ENCODE results near the gene CYP4F22.
"Not testable (repeated sequence)": the region's sequence is repeated elsewhere in the genome, so short reads cannot be mapped to it uniquely, and the experiment has no call there.

Gene CYP4F22

DNA sequence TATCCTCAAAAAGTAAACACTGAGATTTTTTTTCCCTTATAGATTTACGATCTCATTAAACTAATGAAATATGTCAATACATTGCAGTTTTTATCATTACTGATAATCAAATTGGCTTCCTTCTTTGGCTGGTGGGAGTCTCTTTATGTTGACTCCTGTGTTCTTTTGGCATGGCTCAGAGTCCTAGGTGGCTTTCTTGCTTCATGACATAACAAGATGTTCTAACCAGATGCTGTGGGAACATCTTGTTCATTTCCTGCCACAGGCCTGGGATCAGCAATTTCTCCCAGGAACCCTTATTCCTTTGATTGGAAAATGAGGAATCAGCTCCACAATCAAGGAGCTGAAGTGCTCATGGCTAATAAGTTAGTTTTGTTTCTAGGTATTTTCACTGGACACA is 13.2 kb upstream of the CYP4F22 start:
- no peak for DNase-seq

DNA sequence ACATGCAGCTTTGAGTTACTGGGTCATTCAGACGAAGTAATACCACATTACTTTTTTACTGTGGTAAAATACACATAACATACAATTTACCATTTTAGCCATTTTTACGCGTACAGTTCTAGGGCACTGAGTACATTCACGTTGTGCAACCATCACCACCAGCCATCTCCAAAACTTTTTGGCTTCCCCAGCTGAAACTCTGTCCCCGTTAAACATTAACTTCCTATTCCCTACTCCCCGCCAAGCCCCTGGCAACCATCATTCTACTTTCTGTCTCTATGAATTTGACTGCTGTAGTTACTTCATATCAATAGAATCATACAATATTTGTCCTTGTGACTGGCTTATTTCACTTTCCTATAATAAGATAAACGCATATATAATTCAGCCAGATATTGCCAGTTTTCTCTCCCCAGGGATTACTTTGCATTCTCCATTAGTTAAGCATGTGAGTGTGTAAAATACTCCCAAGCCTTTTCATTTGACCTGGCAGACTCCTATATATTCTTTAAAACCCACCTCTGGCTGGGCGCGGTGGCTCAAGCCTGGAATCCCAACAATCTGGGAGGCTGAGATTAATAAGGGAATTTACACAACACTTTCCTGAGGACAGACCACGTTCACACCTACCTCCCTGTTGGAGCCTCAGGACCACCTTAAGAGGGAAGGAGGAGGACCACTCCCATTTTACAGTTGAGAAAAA is 10.0 kb upstream of the CYP4F22 start:
- DNase-seq = no peak

DNA sequence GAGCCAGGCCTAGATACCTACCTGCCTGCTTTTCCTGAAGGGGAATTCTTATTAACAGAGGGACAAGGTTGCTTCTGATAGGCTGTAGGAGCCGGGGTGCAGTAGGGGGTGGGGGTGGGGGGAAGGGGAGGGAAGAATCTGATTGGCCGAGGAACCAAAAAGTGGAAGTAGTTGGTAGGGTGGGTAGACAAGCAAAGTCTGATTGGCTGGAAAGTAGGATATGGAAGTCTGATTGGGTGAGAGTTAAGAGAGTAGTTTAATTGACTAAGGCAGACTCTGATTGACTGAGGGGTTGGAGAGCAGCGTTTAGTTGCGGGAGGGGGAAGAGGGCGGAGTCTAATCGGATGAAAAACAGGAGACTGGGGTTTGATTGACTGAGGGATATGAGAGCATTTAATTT is 9.4 kb upstream of the CYP4F22 start:
- no peak for DNase-seq

DNA sequence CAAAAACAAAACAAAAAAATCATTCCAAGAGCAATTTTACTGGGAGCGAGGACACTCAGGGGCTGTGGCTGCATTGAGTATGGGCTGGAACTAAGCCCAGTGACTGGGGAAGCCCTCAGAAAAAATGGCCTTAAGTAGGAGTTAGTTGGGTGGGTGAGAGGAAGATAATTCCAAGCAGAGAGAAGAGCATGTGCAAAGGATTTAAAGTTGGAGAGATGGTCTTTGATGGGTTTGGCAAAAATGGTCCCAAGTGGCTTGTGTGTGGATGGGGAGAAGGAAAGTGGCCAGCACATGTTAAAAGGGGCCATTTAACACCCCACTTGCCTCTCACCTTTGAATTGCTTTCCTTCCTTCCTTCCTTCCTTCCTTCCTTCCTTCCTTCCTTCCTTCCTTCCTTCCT is 6.7 kb upstream of the CYP4F22 start:
- DNase-seq = no peak

DNA sequence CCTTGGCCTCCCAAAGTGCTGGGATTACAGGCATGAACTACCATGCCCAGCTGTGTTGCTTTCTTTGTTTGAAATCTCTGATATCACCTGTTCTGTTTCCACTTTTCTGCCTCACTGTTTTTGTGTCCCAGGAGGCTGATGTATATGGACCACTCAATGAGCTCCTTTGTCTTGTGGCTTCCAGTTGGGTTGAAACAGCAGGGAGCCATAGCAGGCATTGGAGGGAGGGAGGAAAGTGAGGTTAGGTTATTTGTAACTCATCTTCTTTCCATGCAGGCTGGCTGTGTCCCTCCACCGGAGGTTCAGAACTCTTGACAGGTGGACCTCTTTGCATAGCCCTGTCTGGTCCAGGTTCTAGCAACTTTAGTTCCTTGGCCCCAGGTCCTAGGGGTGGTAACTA is 6.1 kb upstream of the CYP4F22 start:
- no peak for DNase-seq

DNA sequence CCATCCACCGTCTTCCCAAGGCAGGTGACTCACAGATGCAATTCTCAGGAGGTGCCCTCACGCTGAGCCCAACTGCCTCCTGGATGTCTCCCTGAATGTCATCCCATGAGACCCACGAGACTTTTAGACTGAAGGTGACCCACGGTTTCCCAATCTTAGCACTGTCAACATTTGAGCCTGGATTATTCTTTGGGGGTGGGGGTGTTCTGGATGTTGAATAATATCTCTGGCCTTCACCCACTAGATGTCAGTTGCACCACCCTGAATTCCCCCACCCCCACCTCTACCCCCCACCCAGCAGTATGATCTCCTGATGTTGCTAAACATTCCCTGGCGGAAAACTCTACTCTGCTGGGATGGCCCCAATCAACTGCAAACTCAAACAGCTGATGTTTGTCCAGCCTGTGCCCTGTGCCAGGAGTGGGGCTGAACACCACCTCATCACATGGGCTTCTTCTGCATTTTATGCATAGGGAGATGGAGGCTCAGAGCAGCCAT is 2.2 kb upstream of the CYP4F22 start:
- DNase-seq = no peak

DNA sequence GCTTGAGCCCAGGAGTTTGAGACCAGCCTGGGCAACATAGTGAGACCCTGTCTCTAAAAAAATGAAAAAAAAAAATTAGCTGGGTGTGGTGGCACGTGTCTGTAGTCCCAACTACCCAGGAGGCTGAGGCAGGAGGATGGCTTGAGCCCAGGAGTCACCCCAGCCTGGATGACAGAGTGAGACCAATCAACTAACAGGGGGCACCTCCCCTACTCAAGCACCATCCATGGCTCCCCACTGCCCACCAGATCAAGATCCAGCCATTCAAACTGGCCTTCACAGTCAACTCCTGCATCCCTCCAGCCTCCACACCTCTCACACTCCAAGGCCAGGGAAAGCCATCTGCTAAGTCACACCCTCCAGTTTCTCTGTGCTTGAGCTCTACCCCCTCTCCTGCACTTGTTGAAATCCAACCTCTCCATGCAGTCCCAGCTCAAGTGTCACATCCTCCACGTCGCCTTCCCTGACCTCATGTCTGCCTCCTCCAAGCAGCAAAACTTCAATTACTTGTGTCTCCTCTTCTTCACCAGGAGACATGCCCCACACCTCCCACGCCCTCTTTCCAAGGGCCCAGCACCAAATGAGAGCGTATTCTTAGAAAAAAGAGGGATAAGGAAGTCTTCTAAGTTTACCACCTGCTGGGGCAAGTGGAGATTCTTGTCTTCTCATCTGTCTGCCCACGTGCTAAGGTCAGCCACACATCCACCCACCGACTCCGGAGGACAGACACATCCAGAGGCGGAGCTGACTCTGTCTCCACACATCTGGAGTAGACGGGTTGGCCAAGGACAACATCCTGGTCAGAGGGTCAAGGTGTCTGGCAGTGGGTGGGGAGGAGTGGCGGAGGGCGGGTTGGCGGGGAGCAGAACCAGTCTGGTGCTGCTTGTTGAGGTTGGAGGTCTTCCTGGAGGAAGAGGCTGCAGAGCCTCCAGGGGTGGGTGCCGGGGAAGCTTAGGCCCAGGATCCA is 974 bp upstream of the CYP4F22 start:
- no peak for DNase-seq

DNA sequence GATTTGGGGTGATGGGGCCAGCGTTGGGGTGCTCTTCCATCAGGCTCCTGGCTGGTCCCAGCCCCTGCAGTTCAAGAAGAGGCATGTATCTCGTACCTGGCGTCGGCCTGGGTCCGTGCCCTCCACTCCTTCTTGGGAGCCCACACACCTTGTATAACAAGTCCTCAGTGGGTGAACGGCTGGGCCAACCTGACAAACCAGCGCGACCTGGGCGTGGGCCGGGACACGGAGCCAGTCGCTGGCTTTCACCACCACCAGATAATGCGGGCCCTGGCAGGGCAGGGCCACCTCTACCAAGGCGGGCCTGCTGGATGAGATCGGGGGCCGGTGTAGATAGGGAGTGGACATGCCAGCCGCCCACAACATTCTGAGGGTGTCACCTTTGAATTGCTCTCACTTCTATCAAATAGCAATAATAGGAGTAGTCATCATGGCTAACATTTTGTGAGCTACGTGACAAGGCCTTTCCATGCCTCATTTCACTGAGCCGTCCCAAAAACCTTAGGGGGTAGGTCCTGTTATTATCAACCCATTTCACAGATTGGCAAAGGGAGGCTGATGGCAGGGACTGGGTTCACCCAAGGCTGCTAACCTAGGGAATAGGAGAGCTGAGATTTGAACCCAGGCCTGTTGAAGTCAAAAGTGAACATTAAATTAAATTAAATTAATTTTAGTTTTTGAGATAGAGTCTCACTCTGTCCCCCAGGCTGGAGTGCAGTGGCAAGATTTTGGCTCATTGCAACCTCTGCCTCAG is 3.5 kb downstream of the CYP4F22 start:
- DNase-seq = no peak

DNA sequence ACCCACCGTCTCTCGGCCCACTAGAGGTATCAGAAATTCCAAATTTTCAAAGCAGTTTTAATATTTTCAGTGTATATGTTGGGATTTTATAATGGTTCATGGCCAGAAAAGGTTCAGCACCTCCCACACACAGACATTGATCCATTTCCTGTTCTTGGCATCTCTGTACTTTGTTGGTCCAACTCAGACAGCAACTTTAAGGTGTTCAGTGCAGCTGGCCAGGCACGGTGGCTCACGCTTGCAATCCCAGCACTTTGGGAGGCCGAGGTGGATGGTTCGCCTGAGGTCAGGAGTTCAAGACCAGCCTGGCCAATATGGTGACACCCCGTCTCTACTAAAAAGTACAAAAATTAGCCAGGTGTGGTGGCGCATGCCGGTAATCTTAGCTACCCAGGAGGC is 6.9 kb downstream of the CYP4F22 start:
- not testable (repeated sequence) for DNase-seq

DNA sequence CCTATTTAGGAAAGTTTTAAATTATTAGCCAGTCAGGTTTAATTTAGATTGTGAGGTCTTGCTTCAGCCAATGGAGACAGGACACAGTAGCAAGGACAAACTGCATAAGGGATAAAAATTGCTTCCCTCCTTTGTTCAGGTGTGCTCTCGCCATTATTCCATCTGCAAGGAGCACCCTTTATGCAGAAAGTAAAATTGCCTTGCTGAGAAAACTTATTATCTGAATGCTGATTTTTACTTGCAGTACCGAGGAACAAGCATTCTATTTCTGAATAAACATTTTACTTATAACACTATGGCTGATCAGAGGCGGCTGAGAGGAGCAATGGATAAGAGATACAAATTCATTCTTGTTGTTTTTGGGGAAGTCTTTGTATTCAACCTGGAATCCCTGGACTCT is 8.0 kb downstream of the CYP4F22 start:
- DNase-seq = no peak

DNA sequence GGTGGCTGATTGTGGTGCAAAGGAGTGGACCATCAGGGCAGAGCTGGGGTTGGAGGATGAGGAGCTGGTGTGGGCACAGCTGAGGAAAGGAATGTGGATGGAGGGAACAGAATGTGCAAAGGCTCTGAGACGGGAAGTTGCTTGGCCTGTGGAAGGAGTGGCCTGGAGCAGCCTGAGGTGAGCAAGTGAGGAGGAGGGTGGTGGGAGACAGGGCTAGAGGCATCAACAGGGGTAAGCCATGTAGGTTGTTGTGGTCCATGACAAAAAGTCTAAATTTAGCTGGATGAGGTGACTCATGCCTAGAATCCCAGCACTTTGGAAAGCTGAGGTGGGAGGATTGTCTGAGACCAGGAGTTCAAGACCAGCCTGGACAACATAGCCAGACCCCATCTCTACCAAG is 9.5 kb downstream of the CYP4F22 start:
- no peak for DNase-seq

DNA sequence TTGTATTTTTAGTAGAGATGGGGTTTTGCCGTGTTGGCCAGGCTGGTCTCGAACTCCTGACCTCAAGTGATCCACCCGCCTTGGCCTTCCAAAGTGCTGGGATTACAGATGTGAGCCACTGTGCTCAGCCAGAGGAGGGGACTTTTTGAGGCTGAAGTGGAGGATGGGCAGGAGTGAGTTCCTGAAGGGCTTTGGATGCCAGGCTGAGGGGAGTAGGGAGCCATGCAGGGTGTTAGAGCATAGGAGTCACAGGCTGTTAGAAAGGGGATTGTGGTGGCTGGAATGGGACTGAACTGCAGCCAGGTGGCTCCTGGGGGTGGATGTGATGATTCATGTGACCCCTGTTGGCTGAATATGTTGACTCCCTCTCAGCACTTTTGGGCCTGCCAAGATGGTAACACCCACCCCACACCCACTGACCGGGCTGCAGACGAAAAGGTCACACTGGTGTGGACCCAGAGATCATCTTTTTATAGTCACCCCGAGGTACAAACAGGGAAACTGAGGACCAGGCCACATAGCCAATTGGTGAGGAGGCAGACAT is 11.2 kb downstream of the CYP4F22 start:
- no peak for DNase-seq

DNA sequence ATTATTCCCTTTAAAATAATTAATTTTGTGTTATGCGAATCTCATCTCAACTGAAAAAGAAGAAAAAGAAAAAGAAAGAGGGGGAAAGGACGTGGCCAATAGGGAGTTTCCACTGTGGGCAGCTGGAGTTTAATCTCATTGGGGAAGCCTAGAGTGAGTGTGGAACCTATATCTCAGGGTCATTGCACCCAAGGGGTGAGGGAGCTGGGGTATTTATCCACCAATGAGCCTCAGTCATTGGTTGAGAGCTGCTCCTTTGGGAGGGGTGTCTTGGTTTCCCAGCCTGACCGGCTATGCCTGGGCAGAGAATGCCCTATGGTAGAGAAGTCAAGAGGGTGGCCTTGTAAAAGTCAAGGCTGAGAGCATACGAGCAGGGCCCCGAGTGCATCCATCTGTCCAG is 16.5 kb downstream of the CYP4F22 start:
- DNase-seq = no peak

DNA sequence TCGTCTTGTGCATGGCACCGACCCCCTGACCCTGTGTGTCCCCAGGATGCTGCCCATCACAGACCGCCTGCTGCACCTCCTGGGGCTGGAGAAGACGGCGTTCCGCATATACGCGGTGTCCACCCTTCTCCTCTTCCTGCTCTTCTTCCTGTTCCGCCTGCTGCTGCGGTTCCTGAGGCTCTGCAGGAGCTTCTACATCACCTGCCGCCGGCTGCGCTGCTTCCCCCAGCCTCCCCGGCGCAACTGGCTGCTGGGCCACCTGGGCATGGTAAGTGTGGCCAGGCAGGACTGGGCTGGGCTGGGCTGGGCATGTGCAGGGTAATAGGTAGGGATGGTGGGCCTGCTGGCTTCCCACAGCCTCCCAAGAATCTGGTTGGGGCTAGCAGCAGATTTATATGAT is 17.0 kb downstream of the CYP4F22 start:
- DNase-seq = no peak

DNA sequence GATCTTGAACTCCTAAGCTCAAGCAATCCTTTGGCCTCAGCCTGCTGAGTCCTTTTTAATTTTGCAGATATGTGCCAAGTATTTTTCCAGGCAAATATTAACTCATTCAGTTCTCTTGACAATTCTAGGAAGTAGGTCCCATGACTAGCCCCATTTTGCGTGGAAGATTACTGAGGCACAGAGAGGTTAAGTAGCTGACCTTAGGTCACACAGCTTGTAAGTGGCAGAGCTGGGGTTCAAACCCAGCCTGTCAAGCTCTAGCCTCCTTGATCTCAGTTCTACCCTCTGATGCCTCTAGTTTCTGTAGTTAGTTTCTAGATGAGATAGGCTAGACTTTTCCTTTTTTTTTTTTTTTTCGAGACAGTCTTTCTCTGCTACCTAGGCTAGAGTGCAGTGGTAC is 18.1 kb downstream of the CYP4F22 start:
- no peak for DNase-seq

DNA sequence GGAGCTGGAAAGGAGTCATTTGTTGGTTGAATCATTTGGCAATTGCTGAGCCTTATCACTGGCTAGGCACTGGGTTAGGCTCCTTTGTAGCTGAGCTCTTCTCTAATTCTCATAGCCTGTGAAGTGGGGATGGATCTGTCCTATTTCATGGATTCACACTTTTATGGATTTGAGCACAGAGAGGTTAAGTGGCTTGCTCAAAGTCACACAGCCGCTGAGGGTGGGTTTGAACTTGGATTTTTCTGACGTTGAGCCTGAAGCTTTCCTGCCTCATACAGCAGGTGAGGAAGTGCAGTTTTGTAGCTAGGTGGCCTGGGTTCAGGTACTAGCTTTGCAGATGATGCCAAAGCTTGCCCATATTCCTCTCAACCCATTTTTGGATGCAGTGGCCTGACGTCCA is 19.4 kb downstream of the CYP4F22 start:
- DNase-seq = no peak

DNA sequence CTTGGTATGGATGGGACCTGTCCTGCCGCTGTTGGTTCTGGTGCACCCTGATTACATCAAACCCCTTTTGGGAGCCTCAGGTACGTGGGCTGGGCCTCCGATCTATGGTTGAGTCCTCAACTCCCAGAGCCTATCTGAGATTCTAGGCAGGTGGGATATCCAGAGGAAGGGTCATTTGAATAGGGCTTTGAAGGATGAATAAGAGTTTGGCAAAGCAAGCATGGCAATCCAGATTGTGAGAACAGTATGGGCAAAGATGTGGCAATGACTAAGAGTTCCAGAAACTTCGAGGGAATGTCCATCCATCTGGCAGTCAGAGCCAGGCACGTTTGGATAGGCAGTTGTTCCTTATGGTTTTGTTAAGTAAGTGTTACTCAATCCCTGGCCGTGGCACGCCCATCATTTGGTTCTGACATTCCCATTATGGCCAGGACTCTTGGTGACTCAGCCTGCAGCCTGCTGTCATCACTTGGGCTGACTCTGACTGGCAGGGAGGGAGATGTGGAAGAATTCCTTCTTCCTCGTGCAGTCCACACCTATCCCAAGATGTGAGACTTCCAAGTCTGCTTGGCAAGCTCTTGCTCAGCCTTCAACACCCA is 21.5 kb downstream of the CYP4F22 start:
- DNase-seq = no peak

DNA sequence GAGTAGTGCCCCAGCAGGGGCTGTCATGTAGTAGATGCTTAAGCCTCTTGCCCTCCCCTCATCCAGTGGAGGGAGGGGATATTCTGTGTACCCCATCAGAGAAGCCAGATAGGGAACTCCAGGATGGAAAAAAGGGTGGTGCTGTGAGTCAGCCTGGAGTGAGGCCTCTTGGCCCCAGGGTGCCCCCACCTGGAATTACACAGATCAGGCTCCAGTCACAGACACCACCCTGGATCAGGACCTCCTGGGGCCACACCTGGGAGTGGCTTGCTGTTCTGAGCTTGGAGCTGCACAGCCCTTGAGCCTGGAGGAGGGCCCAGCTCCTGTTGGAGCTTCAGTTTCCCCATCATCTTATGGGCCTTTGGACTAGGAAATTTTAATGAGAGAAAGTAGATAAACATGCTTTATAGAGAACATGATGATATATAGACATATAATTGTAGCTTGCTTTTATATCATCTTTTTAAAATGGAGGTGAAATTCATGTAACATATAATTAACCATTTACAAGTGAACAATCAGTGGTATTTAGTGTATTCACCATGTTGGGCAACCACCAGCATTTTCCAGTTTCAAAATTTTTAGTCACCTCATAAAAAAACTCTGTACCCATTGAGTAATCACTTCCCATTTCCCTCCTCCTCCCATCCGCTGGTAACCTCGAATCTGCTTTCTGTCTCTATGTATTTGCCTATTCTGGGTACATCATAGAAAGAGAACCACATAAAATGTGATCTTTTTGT is 24.6 kb downstream of the CYP4F22 start:
- no peak for DNase-seq

DNA sequence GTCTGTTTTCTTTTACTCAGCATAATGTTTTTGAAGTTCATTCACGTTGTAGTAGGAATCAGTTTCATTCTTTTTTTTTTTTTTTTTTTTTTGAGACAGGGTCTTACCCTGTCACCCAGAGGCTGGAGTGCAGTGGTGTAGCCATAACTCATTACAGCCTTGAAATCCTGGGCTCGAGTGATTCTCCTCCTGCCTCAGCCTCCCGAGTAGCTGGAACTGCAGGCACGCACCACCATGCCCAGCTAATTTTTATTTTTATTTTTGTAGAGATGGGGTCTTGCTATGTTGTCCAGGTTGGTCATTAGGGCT is 25.2 kb downstream of the CYP4F22 start:
- DNase-seq = not testable (repeated sequence)

DNA sequence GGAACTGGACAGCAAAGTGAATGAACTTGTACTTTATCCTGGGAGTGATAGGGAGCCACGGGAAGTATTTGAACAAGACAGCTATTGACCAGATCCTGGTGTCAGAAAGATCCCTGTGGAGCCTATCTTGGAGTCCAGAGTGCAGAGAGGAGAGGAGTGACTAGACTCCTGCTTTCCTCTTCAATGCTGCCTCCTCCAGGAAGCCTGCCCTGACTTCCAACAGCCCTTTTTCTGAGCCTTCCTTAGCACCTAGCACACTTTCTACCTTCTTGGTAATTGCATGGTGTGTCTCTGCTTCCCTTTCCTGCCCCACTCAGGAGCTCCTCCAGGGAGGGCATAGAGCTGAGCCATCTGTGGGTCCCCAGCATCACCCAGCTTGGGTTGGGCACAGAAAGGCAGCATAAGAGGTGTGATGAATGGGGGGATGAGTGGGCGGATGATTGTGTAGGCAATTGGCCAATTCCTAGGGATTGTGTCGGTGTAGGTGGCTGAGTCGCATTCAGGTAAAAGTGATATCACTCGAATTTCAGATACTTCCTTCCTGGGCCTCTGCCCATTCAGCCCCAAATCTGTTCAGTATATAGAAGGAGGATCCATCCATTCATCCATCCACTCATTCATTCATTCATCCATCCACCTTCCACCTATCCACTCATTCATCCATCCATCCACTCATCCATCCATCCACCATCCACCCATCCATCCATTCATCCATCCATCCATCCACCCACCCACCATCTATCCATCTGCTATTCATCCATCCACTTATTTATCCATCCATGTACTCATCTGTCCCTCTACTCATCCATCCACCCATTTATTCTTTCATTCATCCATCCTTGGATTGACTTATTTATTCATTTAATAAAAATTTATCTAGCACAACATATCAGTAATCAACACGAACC is 26.9 kb downstream of the CYP4F22 start:
- peak; percentile 20 to 35 for DNase-seq

DNA sequence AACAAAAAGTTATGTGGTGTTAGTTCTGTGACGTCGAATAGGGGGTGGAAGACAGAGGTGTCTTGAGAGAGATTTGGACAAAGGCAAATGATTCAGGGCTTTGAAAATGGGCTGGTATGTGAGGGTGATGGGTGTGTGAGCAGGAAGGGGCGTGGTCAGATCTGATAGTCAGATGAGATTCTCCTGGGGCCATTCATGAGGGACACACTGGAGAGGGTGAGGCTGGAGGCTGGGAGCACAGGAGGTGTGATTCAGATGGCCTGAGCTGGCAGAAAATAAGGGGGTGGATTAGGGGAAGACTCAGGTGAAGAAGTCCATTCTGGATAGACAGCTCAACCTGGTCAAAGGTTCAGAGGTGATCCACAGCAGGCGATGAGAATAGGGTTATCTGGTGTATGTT is 28.0 kb downstream of the CYP4F22 start:
- DNase-seq = no peak

Data from activated CD4-positive, alpha-beta T cell treated with anti-CD3 and anti-CD28 coated beads, Interleukin-2, amount 50 U/mL, for 4 hours (primary cell).